ENCODE measurements around the gene SLC16A9. TPM values are rescaled to one million over a fixed set of nuclear protein-coding genes. Genes with fewer than 3 reads are reported as not detected.
A peak's percentile ranks its signal among the peaks of the same experiment; 100 is the strongest.

SLC16A9 gene
- total and polyA plus RNA-seq, 5 donors from 2014 or later: 0.29 to 0.42 TPM; not detected in 3

GRCh38 chr10:59624951-59625350 is 84.7 kb downstream of the SLC16A9 start:
- Mint-ChIP-seq H3K9me3 (no peaks in the 10 kb centered on the region), H3K4me3 (no peak overlapping the region), H3K27ac (peak overlapping the region in 1 of 3 donors; percentile 39), H3K36me3 (no peaks in the 10 kb centered on the region), H3K27me3 (peaks cover 17% of the 10 kb centered on the region), H3K4me1 (peaks cover 0 to 5% (median 0%) of the 10 kb centered on the region in 4 donors)
- ATAC-seq (ENCODE audit: low read depth in 2 of 2) (no peak), DNase-seq (no peak)
- H3K4me3 ChIP-seq (ENCODE audit: low read depth, low read length): no peak overlapping the region
- H3K4me1 ChIP-seq (ENCODE audit: control insufficient read depth, insufficient read depth, low read length, poor library complexity, severe bottlenecking): no peaks in the 10 kb centered on the region
- no peak overlapping the region for H3K27ac ChIP-seq (ENCODE audit: insufficient read depth, low read length, poor library complexity, severe bottlenecking)
- no peaks in the 10 kb centered on the region for H3K27me3 ChIP-seq (ENCODE audit: control insufficient read depth, insufficient read depth, low read length)
- H3K36me3 ChIP-seq (ENCODE audit: control insufficient read depth, insufficient read depth, low read length): no peaks in the 10 kb centered on the region
- no peaks in the 10 kb centered on the region for H3K9me3 ChIP-seq (ENCODE audit: control insufficient read depth in 2 of 2, low read length in 2 of 2)

- H3K9me3 ChIP-seq (ENCODE audit: control insufficient read depth in 2 of 2, low read length in 2 of 2): no peaks in the 10 kb centered on the region
- no peak overlapping the region for H3K27ac ChIP-seq (ENCODE audit: insufficient read depth, low read length, poor library complexity, severe bottlenecking)
- no peak overlapping the region for H3K4me3 Mint-ChIP-seq
- no peak overlapping the region for H3K4me3 ChIP-seq (ENCODE audit: low read depth, low read length)
- H3K4me1 ChIP-seq (ENCODE audit: control insufficient read depth, insufficient read depth, low read length, poor library complexity, severe bottlenecking): no peaks in the 10 kb centered on the region
- no peak for DNase-seq
- H3K27me3 ChIP-seq (ENCODE audit: control insufficient read depth, insufficient read depth, low read length): no peaks in the 10 kb centered on the region
- no peaks in the 10 kb centered on the region for H3K36me3 ChIP-seq (ENCODE audit: control insufficient read depth, insufficient read depth, low read length)
- no peak for ATAC-seq (ENCODE audit: low read depth in 2 of 2)
- H3K27ac Mint-ChIP-seq: no peak overlapping the region
- H3K36me3 Mint-ChIP-seq: no peaks in the 10 kb centered on the region
- H3K4me1 Mint-ChIP-seq: peaks cover 0 to 5% (median 0%) of the 10 kb centered on the region in 4 donors
- H3K9me3 Mint-ChIP-seq: no peaks in the 10 kb centered on the region
- H3K27me3 Mint-ChIP-seq: peaks cover 14% of the 10 kb centered on the region
Measured at GRCh38 chr10:59624136-59624535, 85.5 kb downstream of the SLC16A9 start.

GRCh38 chr10:59623133-59624121 is 86.2 kb downstream of the SLC16A9 start:
- ATAC-seq (ENCODE audit: low read depth in 2 of 2) (no peak), DNase-seq (no peak)
- Mint-ChIP-seq H3K27ac (no peak overlapping the region), H3K4me3 (no peak overlapping the region), H3K27me3 (peaks cover 11% of the 10 kb centered on the region), H3K36me3 (no peaks in the 10 kb centered on the region), H3K4me1 (peaks cover 0 to 5% (median 0%) of the 10 kb centered on the region in 4 donors), H3K9me3 (no peaks in the 10 kb centered on the region)
- no peaks in the 10 kb centered on the region for H3K27me3 ChIP-seq (ENCODE audit: control insufficient read depth, insufficient read depth, low read length)
- no peaks in the 10 kb centered on the region for H3K4me1 ChIP-seq (ENCODE audit: control insufficient read depth, insufficient read depth, low read length, poor library complexity, severe bottlenecking)
- no peaks in the 10 kb centered on the region for H3K36me3 ChIP-seq (ENCODE audit: control insufficient read depth, insufficient read depth, low read length)
- H3K9me3 ChIP-seq (ENCODE audit: control insufficient read depth in 2 of 2, low read length in 2 of 2): no peaks in the 10 kb centered on the region
- no peak overlapping the region for H3K4me3 ChIP-seq (ENCODE audit: low read depth, low read length)
- H3K27ac ChIP-seq (ENCODE audit: insufficient read depth, low read length, poor library complexity, severe bottlenecking): no peak overlapping the region

- DNase-seq (peak in 2 of 3 donors; percentile 9 to 47), ATAC-seq (ENCODE audit: low read depth in 2 of 2) (no peak)
- Mint-ChIP-seq H3K36me3 (no peaks in the 10 kb centered on the region), H3K9me3 (no peaks in the 10 kb centered on the region), H3K4me3 (no peak overlapping the region), H3K27me3 (peaks cover 11% of the 10 kb centered on the region), H3K4me1 (peaks cover 0 to 5% (median 0%) of the 10 kb centered on the region in 4 donors), H3K27ac (no peak overlapping the region)
- Histone ChIP-seq H3K27ac (ENCODE audit: insufficient read depth, low read length, poor library complexity, severe bottlenecking) (no peak overlapping the region), H3K27me3 (ENCODE audit: control insufficient read depth, insufficient read depth, low read length) (no peaks in the 10 kb centered on the region), H3K4me3 (ENCODE audit: low read depth, low read length) (no peak overlapping the region), H3K9me3 (ENCODE audit: control insufficient read depth in 2 of 2, low read length in 2 of 2) (no peaks in the 10 kb centered on the region), H3K4me1 (ENCODE audit: control insufficient read depth, insufficient read depth, low read length, poor library complexity, severe bottlenecking) (no peaks in the 10 kb centered on the region), H3K36me3 (ENCODE audit: control insufficient read depth, insufficient read depth, low read length) (no peaks in the 10 kb centered on the region)
Measured at GRCh38 chr10:59622320-59623132, 87.1 kb downstream of the SLC16A9 start.

GRCh38 chr10:59621771-59622170 is 87.9 kb downstream of the SLC16A9 start:
- Mint-ChIP-seq H3K36me3 (no peaks in the 10 kb centered on the region), H3K27ac (no peak overlapping the region), H3K4me3 (no peak overlapping the region), H3K9me3 (no peaks in the 10 kb centered on the region), H3K4me1 (peaks cover 0 to 5% (median 0%) of the 10 kb centered on the region in 4 donors), H3K27me3 (peaks cover 11% of the 10 kb centered on the region)
- Histone ChIP-seq H3K36me3 (ENCODE audit: control insufficient read depth, insufficient read depth, low read length) (no peaks in the 10 kb centered on the region), H3K4me3 (ENCODE audit: low read depth, low read length) (no peak overlapping the region), H3K4me1 (ENCODE audit: control insufficient read depth, insufficient read depth, low read length, poor library complexity, severe bottlenecking) (no peaks in the 10 kb centered on the region), H3K27me3 (ENCODE audit: control insufficient read depth, insufficient read depth, low read length) (no peaks in the 10 kb centered on the region), H3K27ac (ENCODE audit: insufficient read depth, low read length, poor library complexity, severe bottlenecking) (no peak overlapping the region), H3K9me3 (ENCODE audit: control insufficient read depth in 2 of 2, low read length in 2 of 2) (no peaks in the 10 kb centered on the region)
- no peak for ATAC-seq (ENCODE audit: low read depth in 2 of 2)
- DNase-seq: no peak

GRCh38 chr10:59618666-59619065 is 91.0 kb downstream of the SLC16A9 start:
- no peaks in the 10 kb centered on the region for H3K9me3 Mint-ChIP-seq
- H3K4me3 ChIP-seq (ENCODE audit: low read depth, low read length): no peak overlapping the region
- no peaks in the 10 kb centered on the region for H3K27me3 ChIP-seq (ENCODE audit: control insufficient read depth, insufficient read depth, low read length)
- H3K4me1 ChIP-seq (ENCODE audit: control insufficient read depth, insufficient read depth, low read length, poor library complexity, severe bottlenecking): no peaks in the 10 kb centered on the region
- H3K36me3 Mint-ChIP-seq: no peaks in the 10 kb centered on the region
- no peaks in the 10 kb centered on the region for H3K9me3 ChIP-seq (ENCODE audit: control insufficient read depth in 2 of 2, low read length in 2 of 2)
- no peak for DNase-seq
- H3K27me3 Mint-ChIP-seq: peaks cover 4% of the 10 kb centered on the region
- no peak overlapping the region for H3K27ac ChIP-seq (ENCODE audit: insufficient read depth, low read length, poor library complexity, severe bottlenecking)
- no peaks in the 10 kb centered on the region for H3K36me3 ChIP-seq (ENCODE audit: control insufficient read depth, insufficient read depth, low read length)
- H3K27ac Mint-ChIP-seq: no peak overlapping the region
- H3K4me3 Mint-ChIP-seq: no peak overlapping the region
- ATAC-seq (ENCODE audit: low read depth in 2 of 2): no peak
- no peaks in the 10 kb centered on the region for H3K4me1 Mint-ChIP-seq

- Mint-ChIP-seq H3K36me3 (no peaks in the 10 kb centered on the region), H3K4me1 (no peaks in the 10 kb centered on the region), H3K9me3 (no peaks in the 10 kb centered on the region), H3K27ac (no peak overlapping the region), H3K4me3 (no peak overlapping the region), H3K27me3 (peaks cover 4% of the 10 kb centered on the region)
- Histone ChIP-seq H3K4me3 (ENCODE audit: low read depth, low read length) (no peak overlapping the region), H3K36me3 (ENCODE audit: control insufficient read depth, insufficient read depth, low read length) (no peaks in the 10 kb centered on the region), H3K27ac (ENCODE audit: insufficient read depth, low read length, poor library complexity, severe bottlenecking) (no peak overlapping the region), H3K27me3 (ENCODE audit: control insufficient read depth, insufficient read depth, low read length) (no peaks in the 10 kb centered on the region), H3K4me1 (ENCODE audit: control insufficient read depth, insufficient read depth, low read length, poor library complexity, severe bottlenecking) (no peaks in the 10 kb centered on the region), H3K9me3 (ENCODE audit: control insufficient read depth in 2 of 2, low read length in 2 of 2) (no peaks in the 10 kb centered on the region)
- DNase-seq (no peak), ATAC-seq (ENCODE audit: low read depth in 2 of 2) (no peak)
Measured at GRCh38 chr10:59617996-59618395, 91.7 kb downstream of the SLC16A9 start.

Data from CD4-positive, CD25-positive, alpha-beta regulatory T cell (primary cell).